Thyroid gland (tissue), 4 donors: ENCODE data around the gene BLID.

ENCODE experiments used
- CTCF ChIP-seq, 6 experiments: fragments of 200-600 bp in 3 of 6; fragments of 450-650 bp in 3 of 6; sonication (generic) in 3 of 6; IDR thresholded peaks; one replicate each; pipeline ENCODE4 v1.5.1; 2016 to 2019; ENCODE audit warnings: antibody characterized with exemption in 6 of 6, mild to moderate bottlenecking in 2 of 6, inconsistent platforms in 1 of 6, moderate library complexity in 1 of 6
- POLR2A ChIP-seq, 2 donors: fragments of 450-650 bp; IDR thresholded peaks; one replicate each; pipeline ENCODE4 v1.6.1; 2017; ENCODE audit warnings: antibody characterized with exemption in 2 of 2, mild to moderate bottlenecking in 2 of 2, moderate library complexity in 1 of 2

- TF ChIP-seq CTCF (IDR thresholded peaks at IDR 0.05) (no peak), POLR2A (IDR thresholded peaks at IDR 0.05) (no peak)
Observed at GRCh38 chr11:122158171-122158570, 42.2 kb upstream of the BLID start.
